ENCODE data around the gene CLCNKB. TPM values are rescaled to one million over a fixed set of nuclear protein-coding genes. Genes with fewer than 3 reads are reported as not detected.
A peak's percentile ranks its signal among the peaks of the same experiment; 100 is the strongest.

CLCNKB gene
- total and polyA plus RNA-seq, 2 of the 13 experiments (the other 11 are each of a cell fraction or from before 2014, with no cell fraction given), result 0.04 TPM; not detected in 1

DNA sequence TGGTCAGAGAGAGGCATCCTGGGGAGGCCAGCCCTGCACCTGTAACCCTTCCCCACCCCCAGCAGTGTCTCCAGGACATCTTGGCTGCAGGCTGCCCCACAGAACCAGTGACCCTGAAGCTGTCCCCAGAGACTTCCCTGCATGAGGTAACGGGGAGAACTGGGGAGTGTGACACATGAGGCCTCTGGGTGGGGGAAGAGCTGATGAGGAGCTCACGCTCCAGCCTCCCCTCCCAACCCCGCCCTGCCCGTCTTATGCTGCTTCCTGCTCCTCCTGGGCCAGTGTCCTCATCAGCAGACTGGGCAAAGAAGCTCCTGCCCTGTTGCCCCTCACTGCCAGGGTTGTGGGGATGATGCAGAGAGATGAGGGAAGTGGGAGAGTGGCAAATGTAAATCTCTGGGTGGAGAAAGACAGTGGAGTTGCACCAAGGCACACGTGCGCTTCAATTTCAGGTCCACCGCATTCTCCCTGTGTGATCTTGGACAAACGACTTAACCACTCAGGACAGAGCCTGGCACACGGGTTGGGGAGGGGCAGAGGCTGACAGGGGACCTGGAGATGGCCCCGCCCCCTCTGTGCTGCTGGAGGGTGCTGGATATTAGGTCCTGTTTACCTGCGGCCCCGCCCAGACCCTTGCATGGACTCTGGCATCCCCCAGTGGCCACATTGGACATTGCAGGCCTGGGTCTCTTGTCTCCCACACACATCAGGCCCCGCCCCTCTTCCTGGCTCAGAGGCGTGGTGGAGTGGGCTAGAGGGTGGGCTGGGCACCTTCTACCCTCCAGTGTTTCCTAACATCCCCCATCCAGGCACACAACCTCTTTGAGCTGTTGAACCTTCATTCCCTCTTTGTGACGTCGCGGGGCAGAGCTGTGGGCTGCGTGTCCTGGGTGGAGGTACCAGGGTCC, 12.3 kb downstream of the CLCNKB start:
- BruUV-seq (replicated peaks), result no TSS peak
- H3K4me3 ChIP-seq (replicated peaks in 1 of 3; ENCODE audit: insufficient read depth in 1 of 3, low read depth in 2 of 3, low read length in 3 of 3), result peak overlapping the region in 1 of 3 experiments; percentile 23; a peak in 1 of 6 replicates
- peak; percentile 84 for ATAC-seq
- no peaks in the 10 kb centered on the region; the same call in 1 of the 2 replicates for H4K20me1 ChIP-seq (ENCODE audit: insufficient read depth, low read length)
- peak overlapping the region; percentile 42; the same call in 1 of the 2 replicates for H3K4me2 ChIP-seq (ENCODE audit: low read depth, low read length)
- WGBS (ENCODE audit: low lambda C conversion rate), result 14% methylated on average over 10 of the region's 18 CpGs
- in situ Hi-C loops (cut with HindIII; ENCODE audit: extremely low pct_ligation_motif_present, low pct_unique_long_range_greater_than_20kb) (no loop called here), intact Hi-C loops (cut with micrococcal nuclease; ENCODE audit: unreplicated experiment) (loop anchor here (1.0 to 2.0 kb wide), 2 partner anchors 23 to 47 kb away; no protein-coding TSS in a partner anchor)
- H3K79me2 ChIP-seq (ENCODE audit: insufficient read depth, low read length), result no peaks in the 10 kb centered on the region
- H3K9me3 ChIP-seq (ENCODE audit: low read length), result no peaks in the 10 kb centered on the region
- H3K36me3 ChIP-seq (replicated peaks in 1 of 2; ENCODE audit: control insufficient read depth in 1 of 2, insufficient read depth in 2 of 2, low read length in 2 of 2), result no peaks in the 10 kb centered on the region
- peak; percentile 65 for FAIRE-seq
- peaks cover 19% of the 10 kb centered on the region for H3K4me1 ChIP-seq (ENCODE audit: insufficient read depth, low read length)
- H3K9ac ChIP-seq (ENCODE audit: insufficient read depth, low read depth, low read length), result no peak overlapping the region
- no peak overlapping the region for H3K27ac ChIP-seq (ENCODE audit: extremely low read length, insufficient read depth, low read length)
- no peak overlapping the region for H2AFZ ChIP-seq (ENCODE audit: low read length)
- ChIA-PET POLR2A (no interaction called here), CTCF (ENCODE audit: low intra/inter-chr PET ratio, low total read pairs) (interaction anchor here (1.3 to 2.8 kb wide), 2 partner anchors 23 to 47 kb away, joined by 3 to 35 read pairs; no protein-coding TSS in a partner anchor)
- peaks cover 5 to 28% of the 10 kb centered on the region in 2 experiments; a peak in 3 of 5 replicates for H3K27me3 ChIP-seq (ENCODE audit: control insufficient read depth in 1 of 2, insufficient read depth in 2 of 2, low read length in 2 of 2)
- DNase-seq (ENCODE audit: low spot score), result peak; percentile 77
- no peak for TF ChIP-seq FOXP1 (IDR thresholded peaks at IDR 0.05)
- TF ChIP-seq FOXP1 (CRISPR knock-in tag; IDR thresholded peaks at IDR 0.05), result no peak
- TF ChIP-seq JUNB (CRISPR knock-in tag; IDR thresholded peaks at IDR 0.05; ENCODE audit: borderline replicate concordance), result no peak
- no peak for TF ChIP-seq WIZ (CRISPR knock-in tag; IDR thresholded peaks at IDR 0.05)
- peak; percentile 80 for TF ChIP-seq RAD21 (CRISPR knock-in tag; IDR thresholded peaks at IDR 0.05)
- peak; percentile 38 for TF ChIP-seq XRCC5 (optimal IDR thresholded peaks at IDR 0.05; ENCODE audit: low read length)
- TF ChIP-seq SP140L (CRISPR knock-in tag; IDR thresholded peaks at IDR 0.05; ENCODE audit: borderline replicate concordance), result no peak
- 0 out of 2 replicates have a peak, but pooled peaks have one; percentile 28 for TF ChIP-seq ZBTB4 (CRISPR knock-in tag; IDR thresholded peaks at IDR 0.05; ENCODE audit: borderline replicate concordance)
- no peak for TF ChIP-seq ZNF343 (CRISPR knock-in tag; IDR thresholded peaks at IDR 0.05)
- no peak for TF ChIP-seq ZNF333 (CRISPR knock-in tag; IDR thresholded peaks at IDR 0.05; ENCODE audit: borderline replicate concordance)
- TF ChIP-seq, protein P1, sequence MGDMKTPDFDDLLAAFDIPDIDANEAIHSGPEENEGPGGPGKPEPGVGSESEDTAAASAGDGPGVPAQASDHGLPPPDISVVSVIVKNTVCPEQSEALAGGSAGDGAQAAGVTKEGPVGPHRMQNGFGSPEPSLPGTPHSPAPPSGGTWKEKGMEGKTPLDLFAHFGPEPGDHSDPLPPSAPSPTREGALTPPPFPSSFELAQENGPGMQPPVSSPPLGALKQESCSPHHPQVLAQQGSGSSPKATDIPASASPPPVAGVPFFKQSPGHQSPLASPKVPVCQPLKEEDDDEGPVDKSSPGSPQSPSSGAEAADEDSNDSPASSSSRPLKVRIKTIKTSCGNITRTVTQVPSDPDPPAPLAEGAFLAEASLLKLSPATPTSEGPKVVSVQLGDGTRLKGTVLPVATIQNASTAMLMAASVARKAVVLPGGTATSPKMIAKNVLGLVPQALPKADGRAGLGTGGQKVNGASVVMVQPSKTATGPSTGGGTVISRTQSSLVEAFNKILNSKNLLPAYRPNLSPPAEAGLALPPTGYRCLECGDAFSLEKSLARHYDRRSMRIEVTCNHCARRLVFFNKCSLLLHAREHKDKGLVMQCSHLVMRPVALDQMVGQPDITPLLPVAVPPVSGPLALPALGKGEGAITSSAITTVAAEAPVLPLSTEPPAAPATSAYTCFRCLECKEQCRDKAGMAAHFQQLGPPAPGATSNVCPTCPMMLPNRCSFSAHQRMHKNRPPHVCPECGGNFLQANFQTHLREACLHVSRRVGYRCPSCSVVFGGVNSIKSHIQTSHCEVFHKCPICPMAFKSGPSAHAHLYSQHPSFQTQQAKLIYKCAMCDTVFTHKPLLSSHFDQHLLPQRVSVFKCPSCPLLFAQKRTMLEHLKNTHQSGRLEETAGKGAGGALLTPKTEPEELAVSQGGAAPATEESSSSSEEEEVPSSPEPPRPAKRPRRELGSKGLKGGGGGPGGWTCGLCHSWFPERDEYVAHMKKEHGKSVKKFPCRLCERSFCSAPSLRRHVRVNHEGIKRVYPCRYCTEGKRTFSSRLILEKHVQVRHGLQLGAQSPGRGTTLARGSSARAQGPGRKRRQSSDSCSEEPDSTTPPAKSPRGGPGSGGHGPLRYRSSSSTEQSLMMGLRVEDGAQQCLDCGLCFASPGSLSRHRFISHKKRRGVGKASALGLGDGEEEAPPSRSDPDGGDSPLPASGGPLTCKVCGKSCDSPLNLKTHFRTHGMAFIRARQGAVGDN (CRISPR knock-in tag; IDR thresholded peaks at IDR 0.05), result peak; percentile 30; the same call in 1 of the 2 replicates
- TF ChIP-seq KLF15 (CRISPR knock-in tag; IDR thresholded peaks at IDR 0.05; ENCODE audit: borderline replicate concordance), result no peak
- TF ChIP-seq ZNF670 (CRISPR knock-in tag; IDR thresholded peaks at IDR 0.05; ENCODE audit: borderline replicate concordance), result 0 out of 2 replicates have a peak, but pooled peaks have one; percentile 29
- no peak for TF ChIP-seq PCBP2 (optimal IDR thresholded peaks at IDR 0.05; ENCODE audit: low read depth, low read length, poor library complexity, severe bottlenecking)
- TF ChIP-seq ZNF768 (CRISPR knock-in tag; IDR thresholded peaks at IDR 0.05), result peak; percentile 48; the same call in 1 of the 2 replicates

Measured in HepG2 (cell line).